Stimulated activated CD8-positive, alpha-beta memory T cell treated with anti-CD3 and anti-CD28 coated beads, Interleukin-15, amount 100 ng/mL, for 24 hours (primary cell): ENCODE results near the gene TRMT5.
A peak's percentile ranks its signal among the peaks of the same experiment; 100 is the strongest.

Experiments used
- DNase-seq: peaks from one replicate; pipeline ENCODE4 v3.0.0-alpha.2; 2020; ENCODE audit warnings: low read depth

The TRMT5 gene, protein sequence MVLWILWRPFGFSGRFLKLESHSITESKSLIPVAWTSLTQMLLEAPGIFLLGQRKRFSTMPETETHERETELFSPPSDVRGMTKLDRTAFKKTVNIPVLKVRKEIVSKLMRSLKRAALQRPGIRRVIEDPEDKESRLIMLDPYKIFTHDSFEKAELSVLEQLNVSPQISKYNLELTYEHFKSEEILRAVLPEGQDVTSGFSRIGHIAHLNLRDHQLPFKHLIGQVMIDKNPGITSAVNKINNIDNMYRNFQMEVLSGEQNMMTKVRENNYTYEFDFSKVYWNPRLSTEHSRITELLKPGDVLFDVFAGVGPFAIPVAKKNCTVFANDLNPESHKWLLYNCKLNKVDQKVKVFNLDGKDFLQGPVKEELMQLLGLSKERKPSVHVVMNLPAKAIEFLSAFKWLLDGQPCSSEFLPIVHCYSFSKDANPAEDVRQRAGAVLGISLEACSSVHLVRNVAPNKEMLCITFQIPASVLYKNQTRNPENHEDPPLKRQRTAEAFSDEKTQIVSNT

DNA sequence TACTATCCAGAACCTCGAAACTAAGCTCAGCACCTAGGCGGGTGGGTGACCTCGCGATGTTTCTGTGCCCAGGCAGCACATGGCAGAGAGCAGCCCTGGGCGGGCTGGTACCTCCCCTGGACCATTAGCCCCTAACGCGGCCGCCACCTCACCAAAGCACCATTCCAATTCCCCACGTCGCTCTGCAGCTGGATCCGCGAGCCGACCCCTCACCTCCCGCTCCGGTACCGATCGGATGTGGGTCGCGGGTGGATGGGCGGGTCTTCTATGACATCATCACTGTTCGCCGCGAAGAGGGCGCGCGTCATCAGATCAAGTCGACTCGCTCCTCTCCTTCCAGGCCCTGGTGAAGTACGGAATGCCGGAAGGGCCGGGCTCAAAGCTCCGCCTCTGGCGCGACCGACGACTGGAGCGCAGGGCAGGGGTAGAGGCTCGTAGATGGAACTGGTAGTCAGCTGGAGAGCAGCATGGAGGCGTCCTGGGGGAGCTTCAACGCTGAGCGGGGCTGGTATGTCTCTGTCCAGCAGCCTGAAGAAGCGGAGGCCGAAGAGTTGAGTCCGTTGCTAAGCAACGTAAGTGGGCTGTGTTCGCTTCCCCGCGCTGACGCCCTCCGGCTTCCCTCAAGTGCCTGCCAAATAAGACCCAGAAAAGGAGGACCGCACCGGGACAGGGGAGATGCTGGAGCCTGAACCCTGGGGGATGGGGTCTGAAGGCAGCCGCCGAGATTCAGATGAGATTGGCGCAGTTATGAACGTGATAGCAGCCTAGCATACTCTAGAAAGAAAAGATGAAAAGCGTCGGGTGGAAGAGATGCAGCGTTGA lies at the start of gene TRMT5, which contains the start of gene SLC38A6:
TSS of gene TRMT5 (minus strand) at position 269 of the 822 bp plus-strand sequence. CDS start at position 163, 106 bp downstream.
TSS of gene SLC38A6 (plus strand) at position 435 of the 822 bp plus-strand sequence. CDS start at position 468, 33 bp downstream.
- DNase-seq: peak; percentile 79

DNA sequence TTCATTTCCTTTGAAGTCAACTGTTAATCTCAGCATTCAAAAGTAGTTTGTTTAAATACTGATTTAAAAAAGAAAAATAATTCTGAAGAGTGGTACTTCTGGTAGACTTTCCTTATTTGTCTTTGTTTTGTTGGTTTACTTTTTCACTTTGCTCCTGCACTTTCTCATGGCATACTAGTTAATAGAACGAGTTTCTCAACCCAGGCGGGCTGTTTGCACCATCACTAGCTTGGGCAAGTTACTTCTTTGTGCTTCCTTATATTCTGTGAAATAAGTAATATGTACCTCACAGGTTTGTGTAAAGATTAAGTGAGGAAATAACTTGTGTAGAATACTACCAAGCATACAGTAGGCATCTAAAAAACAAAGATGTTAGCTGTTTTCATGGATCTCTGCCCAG lies 45.6 kb upstream of the TRMT5 start:
- DNase-seq: no peak

DNA sequence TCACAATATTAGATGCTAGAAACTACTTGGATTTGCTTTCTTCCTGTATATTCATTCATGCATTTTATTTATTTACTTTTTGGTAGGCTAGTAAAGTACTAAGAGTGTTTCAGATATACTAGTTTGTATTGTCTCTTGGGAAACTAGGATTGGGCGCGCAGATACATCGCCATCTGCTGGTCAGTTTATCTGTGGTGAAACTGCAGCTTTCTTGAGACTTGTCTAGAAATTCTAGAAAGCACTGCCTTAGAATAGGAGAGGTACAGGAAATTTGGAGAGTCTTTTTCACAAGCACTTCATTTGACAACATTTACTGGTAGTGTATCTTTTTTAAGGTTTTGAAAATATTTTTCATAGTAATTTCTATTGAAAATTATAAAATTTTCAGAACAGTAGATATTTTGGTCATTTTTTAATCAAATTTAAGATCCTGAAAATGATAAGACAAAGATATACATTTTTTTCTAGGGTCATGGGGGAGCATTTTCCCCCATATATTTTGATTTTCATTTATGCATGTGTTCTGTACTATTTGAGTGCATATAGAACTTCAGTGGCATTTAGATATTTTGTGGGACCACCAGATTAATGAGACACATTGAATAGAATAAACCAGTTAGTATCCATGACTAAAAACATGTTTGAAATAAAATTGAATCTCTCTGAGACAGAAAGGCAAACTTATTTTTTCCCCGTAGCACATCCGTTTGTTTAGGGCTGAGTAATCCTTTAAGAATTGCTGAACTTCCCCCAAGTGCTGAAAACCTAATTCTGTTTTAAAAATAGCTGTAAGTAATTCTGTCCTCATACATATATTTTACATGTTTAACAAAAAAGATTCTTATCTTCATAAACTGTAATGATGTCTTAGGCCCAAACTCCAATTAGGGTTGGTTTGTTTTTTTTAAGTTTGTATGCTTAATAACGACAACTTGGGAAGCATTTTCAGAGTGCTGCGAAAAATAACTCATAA lies 44.7 kb upstream of the TRMT5 start:
- DNase-seq: peak; percentile 6

DNA sequence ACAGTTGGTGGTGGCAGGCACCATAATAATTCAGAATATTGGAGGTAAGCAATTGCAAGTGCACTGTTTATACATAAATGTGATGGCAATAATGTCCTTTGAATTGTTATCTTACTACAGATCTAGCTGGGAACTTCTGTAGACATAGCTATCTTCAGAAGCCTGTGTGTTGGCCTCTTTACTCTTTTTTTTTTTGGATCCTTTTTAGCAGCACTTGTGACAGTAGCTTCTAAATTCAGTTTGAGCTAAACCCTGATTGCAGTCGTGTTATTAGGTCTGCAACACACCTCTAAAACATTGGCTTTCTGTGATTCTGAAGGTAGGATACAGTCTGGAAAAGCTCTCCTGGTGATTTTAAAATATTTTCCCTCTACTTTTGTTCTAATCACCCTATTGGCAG lies 38.7 kb upstream of the TRMT5 start:
- DNase-seq: no peak

DNA sequence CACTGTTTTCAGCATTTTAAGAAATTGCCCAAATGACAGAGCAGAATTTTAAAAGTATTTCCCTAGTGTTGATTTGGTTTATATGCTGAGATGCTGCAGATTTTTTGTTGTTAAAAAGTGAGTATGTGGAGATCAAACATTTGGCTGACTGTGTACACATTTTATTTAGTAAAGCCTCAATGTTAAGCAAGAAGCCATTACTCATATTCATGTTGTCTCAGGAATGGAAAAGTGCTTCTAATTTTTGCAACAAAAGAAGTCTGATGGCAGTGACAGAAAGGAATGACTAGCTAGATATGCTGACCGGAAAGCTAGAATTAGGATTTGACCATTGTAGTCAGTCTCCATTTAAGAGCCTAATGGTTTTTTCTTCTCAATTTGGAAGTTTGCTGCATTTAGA lies 22.7 kb upstream of the TRMT5 start:
- no peak for DNase-seq

DNA sequence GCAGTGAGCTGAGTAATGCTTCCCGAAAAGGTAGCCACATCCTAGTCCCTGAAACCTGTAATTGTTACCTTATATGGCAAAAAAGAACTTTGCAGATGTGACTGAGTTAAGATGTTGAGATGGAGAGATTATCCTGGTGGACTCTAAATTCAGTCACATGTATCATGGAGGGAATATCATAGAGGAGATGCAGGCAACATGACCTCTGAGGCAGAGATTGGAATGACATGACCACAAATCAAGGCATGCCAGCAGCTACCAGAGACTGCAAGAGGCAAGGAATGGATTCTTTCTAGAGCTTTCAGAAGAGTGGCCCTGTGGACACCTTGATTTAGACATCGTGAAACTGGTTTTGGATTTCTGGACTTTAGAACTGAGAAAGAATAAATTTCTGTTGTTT lies 18.7 kb upstream of the TRMT5 start:
- no peak for DNase-seq

DNA sequence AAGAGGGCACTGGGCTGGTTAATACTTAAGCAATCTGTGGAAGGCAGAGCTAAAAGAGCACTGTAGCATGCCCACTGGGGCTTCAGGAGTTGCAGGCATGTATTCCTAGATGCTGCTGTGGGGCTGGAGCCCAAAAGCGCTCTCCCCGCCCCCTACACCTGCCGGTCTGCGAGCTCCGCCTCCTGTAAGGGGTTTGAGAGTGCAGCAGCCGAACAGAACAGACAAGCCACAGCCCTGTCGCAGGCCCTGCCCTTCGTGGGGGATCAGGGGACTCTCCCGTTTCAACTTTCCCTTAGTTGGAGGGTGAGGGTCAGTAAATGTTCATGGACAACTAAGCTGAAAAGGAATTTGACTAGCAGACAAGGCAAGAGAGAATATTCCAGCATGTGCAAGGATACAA lies 17.7 kb upstream of the TRMT5 start:
- DNase-seq: no peak

DNA sequence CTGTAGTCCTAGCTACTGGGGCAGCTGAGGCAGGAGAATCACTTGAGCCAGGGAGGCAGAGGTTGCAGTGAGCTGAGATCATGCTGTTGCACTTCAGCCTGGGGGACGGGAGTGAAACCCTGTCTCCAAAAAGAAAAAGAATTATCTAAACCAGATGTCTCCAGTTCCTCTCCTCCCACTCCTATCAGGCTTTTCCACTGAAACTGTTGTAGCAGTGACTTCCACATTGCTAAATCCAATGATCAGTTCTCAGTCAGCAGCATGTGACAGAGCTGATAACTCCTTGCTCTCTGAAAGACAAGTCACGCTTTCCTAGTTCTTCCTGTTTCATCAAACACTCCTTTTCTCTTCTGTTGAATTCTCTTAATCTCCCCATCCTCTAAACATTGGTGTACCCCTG lies 8.7 kb upstream of the TRMT5 start:
- DNase-seq: no peak

DNA sequence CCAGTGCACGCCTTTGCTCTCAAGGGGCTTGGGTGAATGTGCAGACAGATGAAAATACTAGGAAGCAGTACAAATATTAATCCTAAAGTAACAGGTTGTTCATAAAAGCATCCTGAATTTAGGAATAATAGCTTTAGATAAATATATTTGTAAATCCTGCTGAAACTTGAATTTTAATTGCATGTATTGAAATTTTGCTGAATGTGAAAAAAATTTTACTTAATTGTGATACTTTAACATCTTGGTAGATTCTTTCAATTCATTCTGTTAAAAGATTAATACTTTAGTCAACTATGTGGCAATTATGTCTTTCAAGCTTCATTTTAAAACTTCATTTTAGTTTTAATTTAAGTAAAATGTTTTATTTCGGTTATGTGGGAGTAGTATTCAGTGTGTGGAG lies 5.6 kb upstream of the TRMT5 start:
- DNase-seq: no peak

DNA sequence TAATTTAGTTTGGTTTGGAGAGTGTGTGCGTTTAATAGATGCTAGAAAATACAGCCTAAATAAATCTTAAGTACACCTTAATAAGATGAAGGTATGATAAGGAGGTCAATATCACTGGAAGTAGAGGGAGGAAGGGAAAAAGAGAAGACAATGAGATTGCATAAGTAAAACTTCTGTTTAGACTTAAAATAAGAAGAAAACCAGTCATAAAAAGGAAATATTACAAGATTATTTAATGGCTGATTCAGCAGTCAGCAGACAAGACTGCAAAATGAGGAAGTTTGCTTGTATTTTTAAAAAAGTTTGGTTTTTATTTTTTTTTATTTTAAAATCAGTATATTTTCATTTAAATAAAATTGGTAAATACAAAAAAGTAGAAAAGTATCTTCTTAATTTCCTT lies 3.3 kb upstream of the TRMT5 start:
- DNase-seq: no peak

DNA sequence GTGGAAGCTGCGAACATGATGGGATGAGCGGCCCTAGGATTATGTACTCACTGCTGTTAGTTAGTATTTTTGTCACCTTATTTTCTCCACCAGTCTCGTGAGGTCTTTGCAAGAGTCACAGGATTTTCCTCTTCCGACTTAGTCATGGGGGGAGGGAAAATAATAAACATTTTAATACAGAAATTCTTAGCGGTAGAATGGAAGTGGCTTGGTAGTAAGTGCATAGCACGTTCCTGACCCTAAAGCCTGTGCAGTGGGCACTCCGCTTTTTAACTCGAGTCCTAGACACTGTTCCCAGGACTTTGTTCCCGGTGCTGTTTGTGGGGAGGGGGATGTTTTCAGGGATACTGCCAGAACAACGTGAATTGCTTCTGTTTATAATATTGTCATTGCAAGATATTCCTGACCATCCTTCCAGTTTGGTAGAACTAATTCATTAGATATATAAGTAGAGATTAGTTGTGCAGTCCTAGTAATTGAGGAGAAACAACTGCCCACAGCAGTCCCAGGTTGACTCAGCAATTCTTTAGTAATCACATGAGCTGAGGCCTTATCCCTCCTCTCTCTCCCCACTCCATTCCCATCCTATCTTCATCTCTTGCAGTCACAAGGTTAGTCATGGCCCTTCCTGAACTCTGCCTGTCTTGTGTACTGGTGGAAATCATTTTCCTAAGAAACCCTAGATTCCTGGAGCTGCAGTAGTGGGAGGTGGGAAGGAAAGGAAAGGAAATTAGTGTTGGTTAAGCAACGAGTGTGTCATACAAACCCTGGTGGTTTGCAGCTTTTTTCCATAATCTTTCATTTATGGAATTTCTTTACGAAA lies 965 bp upstream of the TRMT5 start:
- DNase-seq: no peak

DNA sequence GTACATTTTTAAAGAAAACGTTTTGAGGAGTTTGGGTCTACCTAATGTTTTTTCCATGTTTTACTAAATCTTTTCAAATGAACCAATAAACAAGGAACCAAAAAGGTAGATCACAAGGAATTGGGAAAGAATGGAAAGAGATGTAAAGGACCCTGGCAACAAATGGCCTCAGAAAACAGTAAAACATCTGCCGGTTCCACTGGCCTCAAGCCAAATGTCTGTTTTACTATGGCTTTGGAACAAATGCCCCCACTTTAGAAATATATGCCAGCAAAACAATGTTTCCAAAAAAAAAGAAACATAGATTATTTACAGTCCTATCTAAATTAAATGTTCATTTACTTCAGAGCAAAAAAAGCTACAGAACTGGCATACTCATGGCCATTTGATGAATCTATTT lies 3.0 kb downstream of the TRMT5 start:
- DNase-seq: no peak

DNA sequence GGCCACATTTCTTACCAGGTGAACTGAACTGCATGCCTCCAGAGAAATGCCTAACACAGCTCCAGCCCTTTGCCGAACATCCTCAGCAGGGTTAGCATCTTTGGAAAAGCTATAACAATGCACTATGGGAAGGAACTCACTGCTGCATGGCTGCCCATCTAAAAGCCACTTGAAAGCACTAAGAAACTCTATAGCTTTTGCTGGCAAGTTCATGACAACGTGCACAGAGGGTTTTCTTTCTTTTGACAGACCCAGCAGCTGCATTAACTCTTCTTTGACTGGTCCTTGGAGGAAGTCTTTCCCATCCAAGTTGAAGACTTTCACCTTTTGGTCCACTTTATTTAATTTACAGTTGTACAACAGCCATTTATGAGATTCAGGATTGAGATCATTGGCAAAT lies 5.3 kb downstream of the TRMT5 start:
- no peak for DNase-seq

DNA sequence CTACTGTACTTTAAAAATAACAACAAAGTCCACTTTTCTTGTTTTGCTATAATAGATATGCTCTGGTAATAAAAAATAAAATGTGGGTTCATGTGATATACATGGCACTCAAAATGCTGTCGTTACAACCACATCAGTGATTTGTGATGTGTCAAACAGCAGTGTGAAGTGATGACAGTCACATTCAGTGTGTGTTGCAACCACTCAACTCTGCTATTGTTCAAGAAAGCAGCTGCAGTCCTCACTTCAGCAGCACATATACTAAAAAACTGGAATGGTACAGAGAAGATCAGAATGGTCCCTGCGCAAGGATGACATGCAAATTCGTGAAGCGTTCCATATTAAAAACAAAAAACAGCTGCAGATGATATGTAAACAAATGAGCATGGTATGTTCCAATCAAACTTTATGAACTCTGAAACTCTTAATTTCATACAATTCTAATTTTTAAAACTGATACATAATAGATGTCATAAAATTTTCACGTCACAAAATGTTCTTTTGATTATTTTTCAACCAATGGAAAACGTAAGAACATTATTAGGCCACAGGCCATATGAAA lies 6.7 kb downstream of the TRMT5 start:
- no peak for DNase-seq

DNA sequence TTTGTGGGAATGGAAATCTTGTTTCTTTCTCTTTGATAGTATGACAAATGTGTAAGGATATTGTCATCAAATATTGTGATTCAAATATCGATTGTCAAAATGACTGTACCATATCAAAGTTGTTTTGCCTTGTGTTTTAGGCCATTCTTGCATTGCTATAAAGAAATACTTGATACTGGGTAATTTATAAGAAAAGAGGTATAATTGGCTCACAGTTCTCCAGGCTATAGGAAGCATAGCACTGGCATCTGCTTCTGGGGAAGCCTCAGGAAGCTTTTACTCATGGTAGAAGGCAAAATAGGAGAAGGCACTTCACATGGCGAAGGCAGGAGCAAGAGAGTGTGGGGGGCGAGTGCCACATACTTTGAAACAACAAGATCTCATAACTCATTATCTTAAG lies 7.8 kb downstream of the TRMT5 start:
- DNase-seq: no peak

DNA sequence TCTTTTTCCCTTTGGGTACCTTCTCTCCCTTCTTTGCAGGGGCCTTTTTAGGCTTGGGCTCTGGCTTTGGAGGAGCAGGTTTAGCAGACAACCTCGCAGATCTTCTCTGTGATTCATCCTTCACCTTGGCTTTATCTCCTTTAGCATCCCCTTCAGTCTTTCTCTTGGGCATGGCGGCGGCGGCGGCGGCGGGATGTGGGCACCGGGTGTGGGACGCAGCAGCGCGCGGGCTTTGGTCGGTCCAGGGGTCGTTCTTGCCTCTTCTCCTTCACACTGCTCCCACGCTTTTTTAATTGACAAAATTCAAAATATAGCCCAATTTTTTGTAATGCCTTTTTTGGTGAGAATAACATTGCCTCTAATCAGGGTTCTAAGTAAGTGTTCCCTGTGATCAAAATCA lies 8.6 kb downstream of the TRMT5 start:
- no peak for DNase-seq

DNA sequence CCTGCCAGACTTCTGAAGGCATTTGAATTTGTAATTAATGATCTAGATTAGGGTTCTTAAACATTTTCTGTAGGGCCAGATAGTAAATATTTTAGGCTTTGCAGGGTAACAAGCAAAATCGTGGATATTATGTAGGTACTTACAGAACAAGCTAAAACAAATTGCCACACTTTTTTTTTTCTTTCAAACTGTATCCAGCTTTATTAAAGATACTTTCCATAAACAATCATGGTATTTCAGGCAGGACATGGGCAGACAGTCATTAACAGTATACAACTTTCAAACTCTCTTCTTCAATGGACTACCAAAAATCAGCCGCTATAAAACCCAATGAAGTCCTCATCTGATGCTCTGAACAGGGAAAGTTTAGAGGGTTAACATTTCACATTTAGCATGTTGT lies 9.6 kb downstream of the TRMT5 start:
- DNase-seq: no peak

DNA sequence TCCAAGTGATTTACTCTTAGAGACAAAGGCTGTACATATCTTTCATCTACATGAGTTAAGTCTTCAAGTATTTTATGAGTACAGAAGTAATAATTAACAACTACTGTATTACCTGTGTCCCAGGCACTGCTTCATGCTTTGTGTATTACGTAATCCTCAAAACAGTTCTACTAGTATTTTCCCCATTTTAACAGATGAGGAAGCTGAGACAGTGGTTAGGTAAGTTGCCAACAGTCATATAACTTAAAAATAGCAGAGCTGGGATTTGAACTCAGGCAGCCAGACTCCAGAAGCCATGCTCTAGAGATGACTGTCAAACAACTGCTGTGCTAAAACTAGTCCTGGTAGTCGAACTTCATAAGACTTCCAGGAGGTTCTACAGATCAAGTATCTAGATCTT lies 10.7 kb downstream of the TRMT5 start:
- DNase-seq: no peak

DNA sequence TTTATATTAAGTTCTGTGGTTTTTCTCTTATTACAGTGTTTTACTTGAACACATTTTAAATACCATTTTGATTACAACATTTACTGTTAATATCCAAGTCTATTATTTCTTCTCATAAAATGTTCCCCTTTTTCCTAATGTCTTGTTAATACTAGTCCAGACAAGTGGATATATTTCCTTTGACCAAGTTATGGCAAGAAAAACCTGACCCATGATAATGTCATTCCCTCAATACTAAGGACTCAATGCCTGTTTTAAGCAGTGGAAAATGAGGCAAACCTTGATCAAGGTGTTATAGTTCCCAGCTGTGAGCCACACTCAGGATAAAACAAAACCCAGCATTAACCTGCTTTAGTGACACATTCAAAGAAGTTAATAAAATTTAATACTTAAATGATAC lies 12.2 kb downstream of the TRMT5 start:
- no peak for DNase-seq

DNA sequence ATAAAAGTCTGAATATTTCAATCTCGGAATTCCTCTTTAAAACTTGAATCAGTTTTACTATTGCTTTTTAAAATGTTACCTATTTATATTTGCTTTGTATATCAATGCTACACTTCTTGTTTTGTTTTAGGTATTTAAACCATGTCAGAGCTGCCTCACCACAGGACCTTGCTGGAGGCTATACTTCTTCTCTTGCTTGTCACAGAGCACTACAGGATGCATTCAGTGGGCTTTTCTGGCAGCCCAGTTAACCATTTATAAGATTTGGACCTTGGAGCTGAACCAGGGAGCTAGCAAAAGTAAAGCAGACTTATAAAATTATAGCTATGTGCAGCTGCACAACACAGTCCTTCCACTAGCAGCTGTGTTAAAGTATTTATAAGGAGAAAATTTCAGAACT lies 12.8 kb downstream of the TRMT5 start:
- DNase-seq: no peak

DNA sequence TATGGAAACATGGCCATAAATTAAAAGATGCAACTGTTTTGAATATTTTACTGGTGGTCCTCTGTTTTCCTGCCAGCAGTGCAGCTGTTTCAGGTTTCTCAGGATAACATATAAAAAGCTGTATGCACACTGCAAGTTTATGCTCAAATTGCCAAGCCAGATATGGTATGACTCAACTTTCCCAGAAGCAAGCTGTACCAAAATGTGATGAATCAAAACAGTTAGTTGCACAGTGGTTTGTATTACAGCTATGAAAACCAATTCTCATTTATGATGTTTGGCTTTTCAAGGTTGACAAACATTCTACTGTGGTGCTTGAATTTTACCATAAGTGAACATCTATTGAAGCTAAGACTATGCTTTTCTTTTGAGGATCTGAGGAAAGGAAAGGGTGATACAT lies 15.5 kb downstream of the TRMT5 start:
- DNase-seq: no peak
